ENCODE data around the gene OR51M1. TPM values are rescaled to one million over a fixed set of nuclear protein-coding genes. Genes with fewer than 3 reads are reported as not detected.

OR51M1 gene
- total and polyA plus RNA-seq, 4 donors: not detected

GRCh38 chr11:5368502-5369043 is 15.0 kb upstream of the OR51M1 start:
- no peak for DNase-seq (ENCODE audit: low spot score)
- Histone ChIP-seq H3K36me3 (ENCODE audit: control insufficient read depth in 4 of 4, insufficient read depth in 3 of 4, low read depth in 1 of 4, low read length in 3 of 4) (no peaks in the 10 kb centered on the region), H3K9me3 (ENCODE audit: control insufficient read depth in 4 of 4, low read length in 3 of 4) (peaks cover 0 to 5% (median 0%) of the 10 kb centered on the region in 4 donors), H3K9ac (ENCODE audit: low read depth in 1 of 2, low read length in 2 of 2) (no peak overlapping the region), H3K27ac (ENCODE audit: low read depth in 1 of 2, low read length in 2 of 2) (no peak overlapping the region), H3K4me1 (ENCODE audit: control insufficient read depth in 4 of 4, insufficient read depth in 4 of 4, low read length in 3 of 4) (no peaks in the 10 kb centered on the region), H3K27me3 (ENCODE audit: control insufficient read depth in 4 of 4, insufficient read depth in 4 of 4, low read length in 3 of 4) (no peaks in the 10 kb centered on the region), H3K4me3 (ENCODE audit: low read depth in 1 of 3, low read length in 3 of 3) (no peak overlapping the region)
- WGBS: 67% methylated on average over 3 of the region's 3 CpGs
- no peak for TF ChIP-seq HNF4A (conservative IDR thresholded peaks at IDR 0.05)
- no peak for TF ChIP-seq NR2F2 (IDR thresholded peaks at IDR 0.05)
- TF ChIP-seq HNF4G (IDR thresholded peaks at IDR 0.05): no peak
- no peak for TF ChIP-seq EGR1 (IDR thresholded peaks at IDR 0.05; ENCODE audit: low read depth in 2 of 2)
- TF ChIP-seq ATF3 (IDR thresholded peaks at IDR 0.05): no peak
- no peak for TF ChIP-seq RAD21 (IDR thresholded peaks at IDR 0.05)
- TF ChIP-seq SP1 (IDR thresholded peaks at IDR 0.05): no peak
- TF ChIP-seq ZBTB33 (IDR thresholded peaks at IDR 0.05): no peak
- TF ChIP-seq YY1 (IDR thresholded peaks at IDR 0.05): no peak
- no peak for TF ChIP-seq CTCF (IDR thresholded peaks at IDR 0.05; ENCODE audit: low read depth, low read length, missing input control)
- no peak for TF ChIP-seq GABPA (IDR thresholded peaks at IDR 0.05 in 1 of 2, conservative IDR thresholded peaks at IDR 0.05 in 1 of 2)
- TF ChIP-seq MAX (IDR thresholded peaks at IDR 0.05): no peak
- no peak for TF ChIP-seq TAF1 (conservative IDR thresholded peaks at IDR 0.05)
- no peak for TF ChIP-seq FOXA2 (IDR thresholded peaks at IDR 0.05)
- TF ChIP-seq REST (IDR thresholded peaks at IDR 0.05): no peak
- TF ChIP-seq JUND (IDR thresholded peaks at IDR 0.05): no peak
- TF ChIP-seq FOXA1 (IDR thresholded peaks at IDR 0.05): no peak
- TF ChIP-seq RXRA (IDR thresholded peaks at IDR 0.05): no peak

All from liver (tissue), 9 donors.